Measurements from ENCODE around the gene KAT7.

GRCh38 chr17:49881054-49881402 lies 92.5 kb downstream of the KAT7 start:
- TF ChIP-seq REST (IDR thresholded peaks at IDR 0.05; ENCODE audit: low read depth) (no peak), YY1 (IDR thresholded peaks at IDR 0.05; ENCODE audit: extremely low read depth, insufficient replicate concordance, low read depth, low read length) (no peak)

Data from HCT116 (cell line).